K562 (cell line): Measurements from ENCODE around the gene MRPL52. TPM values are rescaled to one million over a fixed set of nuclear protein-coding genes. Genes with fewer than 3 reads are reported as not detected.
A peak's percentile ranks its signal among the peaks of the same experiment; 100 is the strongest.
"Not testable (repeated sequence)": the region's sequence is repeated elsewhere in the genome, so short reads cannot be mapped to it uniquely, and the experiment has no call there.

Experiments used
- ATAC-seq: fragments of 200-7000 bp; cut with Tn5 transposase; 3 replicates; pipeline ENCODE4 v1.9.1; 2020; ENCODE audit warnings: moderate library complexity
- BruUV-seq: library from RNA; stranded (reverse); fragments of 400-500 nt; replicated peaks from 2 replicates; lab custom pipeline; 2021; lab: Mats Ljungman, UMichigan
- CTCF ChIA-PET: fragments of 300-600 bp; formaldehyde crosslinking; extraction: SDS; loops from one replicate; lab custom pipeline; 2021; ENCODE audit warnings: low intra/inter-chr PET ratio; lab: Yijun Ruan, JAX
- POLR2A ChIA-PET: fragments of 300-600, 350-650 bp; sonication (Branson Sonifier 250); formaldehyde crosslinking; extraction: SDS; loops from one replicate; lab custom pipeline; 2021; ENCODE audit warnings: antibody characterized with exemption, inconsistent platforms; lab: Yijun Ruan, JAX
- DNase-seq, 4 experiments: peaks; one replicate each; pipeline versions ENCODE4 v3.0.0 to v3.0.0-alpha.2; 2011 to 2018; ENCODE audit warnings: low spot score in 3 of 4, mixed read lengths in 3 of 4; ENCODE audit errors: extremely low read depth in 1 of 4
- FAIRE-seq: peaks from 2 replicates; lab custom pipeline; 2011; peaks lifted over from hg19 to GRCh38; lab: Jason Lieb, UNC
- H2AFZ ChIP-seq: 2 replicates; pipeline ENCODE4 v1.6.0; 2011; ENCODE audit warnings: low read depth, low read length, control low read depth, inconsistent platforms
- H3K27ac ChIP-seq: fragments of 200-600 bp; 3 replicates; pipeline ENCODE4 v1.8.0; 2011; ENCODE audit warnings: low read depth, mild to moderate bottlenecking, control low read depth, inconsistent platforms, low read length, moderate library complexity, mixed read lengths; ENCODE audit errors: extremely low read depth
- H3K27me3 ChIP-seq, 2 experiments: fragments of 300-600 bp in 1 of 2; 2 replicates in 1 of 2; 3 replicates in 1 of 2; pipeline versions ENCODE4 v1.6.0 to v1.8.0; 2011; ENCODE audit warnings: inconsistent platforms in 2 of 2, low read length in 2 of 2, mild to moderate bottlenecking in 1 of 2, mixed read lengths in 1 of 2, moderate library complexity in 1 of 2; ENCODE audit not compliant: control insufficient read depth in 2 of 2, insufficient read depth in 2 of 2
- H3K36me3 ChIP-seq: fragments of 300-600 bp; 3 replicates; pipeline ENCODE4 v1.8.0; 2011; ENCODE audit warnings: mild to moderate bottlenecking, low read length, inconsistent platforms; ENCODE audit not compliant: control insufficient read depth, insufficient read depth
- H3K4me1 ChIP-seq, 2 experiments: fragments of 200-600 bp in 1 of 2; replicated peaks in 1 of 2; 2 replicates in 1 of 2; 3 replicates in 1 of 2; pipeline versions ENCODE4 v1.5.1 to v1.8.0; 2011; ENCODE audit warnings: inconsistent platforms in 2 of 2, low read length in 2 of 2, mild to moderate bottlenecking in 1 of 2, mixed read lengths in 1 of 2, moderate library complexity in 1 of 2; ENCODE audit not compliant: control insufficient read depth in 2 of 2, insufficient read depth in 2 of 2
- H3K4me2 ChIP-seq: 2 replicates; pipeline ENCODE4 v1.6.1; 2011; ENCODE audit warnings: low read length, control low read depth, inconsistent platforms, mixed read lengths; ENCODE audit not compliant: insufficient read depth
- H3K4me3 ChIP-seq: fragments of 200-600 bp; sonication (generic), shearing (Covaris generic); 2 replicates; pipeline ENCODE4 v1.5.1; 2016; ENCODE audit warnings: control low read depth, inconsistent platforms
- H3K79me2 ChIP-seq: fragments of 200-600 bp; 3 replicates; pipeline ENCODE4 v1.8.0; 2011; ENCODE audit warnings: low read length, inconsistent platforms; ENCODE audit not compliant: control insufficient read depth, insufficient read depth
- H3K9ac ChIP-seq, 2 experiments: 2 replicates each; pipeline versions ENCODE4 v1.6.0 to v1.6.1; 2011; ENCODE audit warnings: low read depth in 2 of 2, low read length in 2 of 2, control low read depth in 1 of 2, inconsistent platforms in 1 of 2, mild to moderate bottlenecking in 1 of 2, mixed read lengths in 1 of 2; ENCODE audit not compliant: insufficient read depth in 1 of 2
- H3K9me1 ChIP-seq: one replicate; pipeline ENCODE4 v1.6.0; 2011; ENCODE audit warnings: inconsistent platforms, mild to moderate bottlenecking, low read length, moderate library complexity; ENCODE audit not compliant: control insufficient read depth, insufficient read depth
- H3K9me3 ChIP-seq: replicated peaks from 2 replicates; pipeline ENCODE4 v1.5.1; 2011; ENCODE audit warnings: low read depth, low read length, inconsistent platforms; ENCODE audit not compliant: control insufficient read depth, insufficient read depth
- H4K20me1 ChIP-seq: replicated peaks from 2 replicates; pipeline ENCODE4 v1.6.1; 2011; ENCODE audit warnings: low read length, inconsistent platforms, mixed read lengths; ENCODE audit not compliant: control insufficient read depth, insufficient read depth
- BRF1 ChIP-seq: IDR thresholded peaks from 3 replicates; pipeline ENCODE4 v1.6.1; 2011; ENCODE audit warnings: borderline replicate concordance, mild to moderate bottlenecking; ENCODE audit not compliant: insufficient read length; ENCODE audit errors: extremely low read depth
- HMGXB4 ChIP-seq: sonication (generic); formaldehyde crosslinking; IDR thresholded peaks from 2 replicates; pipeline ENCODE4 v1.8.1; 2023; ENCODE audit warnings: mild to moderate bottlenecking, missing genetic modification reagents
- JUND ChIP-seq, 2 experiments: IDR thresholded peaks; 2 replicates in 1 of 2; 3 replicates in 1 of 2; pipeline ENCODE4 v1.6.1; 2011; ENCODE audit warnings: borderline replicate concordance in 2 of 2, low read depth in 2 of 2, low read length in 2 of 2, improper control_type of control experiment in 1 of 2, missing biosample characterization in 1 of 2, missing genetic modification characterization in 1 of 2, missing genetic modification reagents in 1 of 2
- MAX ChIP-seq: sonication (generic); formaldehyde crosslinking; IDR thresholded peaks from 2 replicates; pipeline ENCODE4 v1.9.0; 2022; ENCODE audit warnings: mild to moderate bottlenecking, missing genetic modification reagents
- MXD1 ChIP-seq: fragments of 250-450 bp; sonication (Bioruptor Pico); IDR thresholded peaks from 2 replicates; pipeline ENCODE4 v1.8.0; 2021; ENCODE audit warnings: borderline replicate concordance, mild to moderate bottlenecking, moderate library complexity; ENCODE audit not compliant: poor library complexity, severe bottlenecking
- SMARCA4 ChIP-seq: fragments of 450-650 bp; IDR thresholded peaks from 2 replicates; pipeline ENCODE4 v1.6.1; 2016
- TOE1 ChIP-seq, 2 experiments: fragments of 450-650 bp in 1 of 2; sonication (generic) in 1 of 2; formaldehyde crosslinking in 1 of 2; IDR thresholded peaks; 2 replicates each; pipeline versions ENCODE4 v1.7.1 to v1.8.0; 2016 to 2022; ENCODE audit warnings: borderline replicate concordance in 2 of 2, mild to moderate bottlenecking in 2 of 2, antibody characterized with exemption in 1 of 2, inconsistent platforms in 1 of 2, low read depth in 1 of 2, missing genetic modification reagents in 1 of 2, moderate library complexity in 1 of 2
- WGBS: fragments of 100-300 bp; shearing (Covaris generic); methylation state at CpG from one replicate; pipeline ENCODE4 v1.1.6; 2016; ENCODE audit warnings: low coverage, mixed read lengths; ENCODE audit not compliant: insufficient coverage; ENCODE audit errors: missing lambda C conversion rate; 5-methylcytosine and 5-hydroxymethylcytosine counted together
- in situ Hi-C: fragments of 300-500 bp; cut with MboI; formaldehyde crosslinking; loops from 4 replicates; pipeline ENCODE4 v1.15.0; 2018; ENCODE audit warnings: inconsistent platforms, mixed read lengths
- intact Hi-C: fragments of 100-400 bp; cut with micrococcal nuclease; formaldehyde crosslinking; loops from 2 replicates; pipeline ENCODE4 v1.14.2; 2022
- polyA plus RNA-seq, 8 experiments: library from polyadenylated mRNA; depleted of rRNA in 4 of 8; stranded (reverse) in 5 of 8; unstranded in 3 of 8; fragments of >200 nt; fragmentation: Nextera tagmentation in 2 of 8; fragmentation: Illumina TruSeq in 1 of 8; extraction: Ambion mirVana in 2 of 8; extraction: Trizol in 1 of 8; gene quantifications; 2 replicates each; pipeline versions ENCODE4 v1.2.1 to v1.2.3, GENCODE V29; 2011 to 2014; ENCODE audit warnings: inconsistent platforms in 1 of 8, missing spikeins in 1 of 8
- total RNA-seq, 7 experiments: library from RNA; depleted of rRNA in 6 of 7; stranded (reverse); fragments of >200 nt in 6 of 7; fragmentation: Illumina TruSeq in 2 of 7; extraction: Trizol in 2 of 7; gene quantifications; 2 replicates each; pipeline versions ENCODE4 v1.2.1 to v1.2.3, GENCODE V29; 2011 to 2021; ENCODE audit warnings: low replicate concordance in 1 of 7
- TF ChIP-seq, protein P1 (sequence below): fragments of 450-650 bp; IDR thresholded peaks from 2 replicates; pipeline ENCODE4 v1.6.1; 2016; ENCODE audit warnings: low read depth, mild to moderate bottlenecking, moderate library complexity

The MRPL52 gene
- total and polyA plus RNA-seq, 9 of the 15 experiments (the other 6 are each of a cell fraction or from before 2014, with no cell fraction given), result 56.5 to 213 (median 168) TPM

DNA sequence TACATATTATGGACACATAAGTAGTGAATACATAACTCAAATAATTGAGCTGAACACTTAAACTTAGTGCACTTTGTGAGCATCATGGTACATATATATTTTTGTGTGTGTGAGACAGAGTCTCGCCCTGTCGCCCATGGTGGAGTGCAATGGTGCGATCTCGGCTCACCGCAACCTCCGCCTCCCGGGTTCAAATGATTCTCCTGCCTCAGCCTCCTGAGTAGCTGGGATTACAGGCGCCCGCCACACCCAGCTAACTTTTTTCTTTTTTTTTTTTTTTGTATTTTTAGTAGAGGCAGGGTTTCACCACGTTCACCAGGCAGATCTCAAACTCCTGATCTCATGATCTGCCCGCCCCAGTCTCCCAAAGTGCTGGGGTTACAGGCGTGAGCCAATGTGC is 22.5 kb downstream of the MRPL52 start:
- H3K4me2 ChIP-seq, H2AFZ ChIP-seq, DNase-seq, H3K4me3 ChIP-seq, H3K27ac ChIP-seq, H3K27me3 ChIP-seq, BruUV-seq, in situ Hi-C loops, H3K36me3 ChIP-seq, FAIRE-seq, H3K9ac ChIP-seq, H3K79me2 ChIP-seq, H4K20me1 ChIP-seq, H3K9me1 ChIP-seq, ATAC-seq, H3K9me3 ChIP-seq: not testable (repeated sequence)
- WGBS, result 79% methylated on average over 12 of the region's 12 CpGs
- ChIA-PET POLR2A (interaction anchor here (0.6 to 1.8 kb wide), 3 partner anchors 28 to 155 kb away, joined by 3 to 5 read pairs (median 4); no protein-coding TSS in a partner anchor), CTCF (interaction anchor here (1.4 to 4.3 kb wide), 7 partner anchors 28 to 295 kb away, joined by 4 to 68 read pairs (median 19); no protein-coding TSS in a partner anchor)
- H3K4me1 ChIP-seq, result peaks cover 5 to 26% of the 10 kb centered on the region in 2 experiments; a peak in 3 of 5 replicates
- intact Hi-C loops, result loop anchor here (2.0 kb wide), 3 partner anchors 193 to 413 kb away; no protein-coding TSS in a partner anchor

DNA sequence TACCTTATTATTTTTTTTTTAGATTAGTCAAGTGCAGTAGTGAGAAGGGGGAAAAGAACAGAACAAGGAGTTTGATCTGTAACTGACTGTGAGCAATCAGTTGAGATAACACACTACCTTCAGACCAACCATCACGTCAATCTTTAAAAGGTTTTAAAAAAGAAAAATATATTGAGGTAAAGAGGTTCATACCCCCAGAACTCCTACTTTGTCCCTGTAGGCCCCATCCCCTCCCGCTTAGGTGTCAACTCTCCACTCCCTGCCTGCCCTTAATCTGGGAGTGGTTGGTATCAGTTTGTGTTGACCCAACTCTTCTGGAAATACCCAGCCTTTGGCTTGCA is 22.9 kb downstream of the MRPL52 start:
- in situ Hi-C loops, result no loop called here
- no peaks in the 10 kb centered on the region for H3K36me3 ChIP-seq
- CTCF ChIA-PET, result interaction anchor here (0.8 to 4.3 kb wide), 11 partner anchors 29 to 475 kb away, joined by 3 to 68 read pairs (median 10); no protein-coding TSS in a partner anchor
- H3K27ac ChIP-seq, result no peak overlapping the region
- H3K79me2 ChIP-seq, result no peaks in the 10 kb centered on the region
- no peaks in the 10 kb centered on the region for H3K27me3 ChIP-seq
- DNase-seq, result no peak
- no peak overlapping the region for H3K4me3 ChIP-seq
- H3K9me1 ChIP-seq, result no peaks in the 10 kb centered on the region
- POLR2A ChIA-PET, result interaction anchor here (0.6 to 1.8 kb wide), 6 partner anchors 23 to 412 kb away, joined by 3 to 5 read pairs (median 4); partner anchors contain the start of gene MRPL52
- peak overlapping the region in 1 of 2 experiments; percentile 90; a peak in 1 of 4 replicates for H3K9ac ChIP-seq
- intact Hi-C loops, result loop anchor here (2.0 kb wide), 3 partner anchors 194 to 412 kb away; no protein-coding TSS in a partner anchor
- no peak for ATAC-seq
- BruUV-seq, result no TSS peak
- H3K4me1 ChIP-seq, result peaks cover 5 to 26% of the 10 kb centered on the region in 2 experiments; a peak in 3 of 5 replicates
- no peaks in the 10 kb centered on the region; the same call in 1 of the 2 replicates for H3K9me3 ChIP-seq
- WGBS, result 63% methylated on average over 2 of the region's 2 CpGs
- H2AFZ ChIP-seq, result peak overlapping the region; percentile 100
- no peak for FAIRE-seq
- H3K4me2 ChIP-seq, result peak overlapping the region; percentile 100; the same call in 1 of the 2 replicates
- H4K20me1 ChIP-seq, result no peaks in the 10 kb centered on the region
- TF ChIP-seq TOE1 (IDR thresholded peaks at IDR 0.05; ENCODE audit: borderline replicate concordance), result no peak
- no peak for TF ChIP-seq TOE1 (CRISPR knock-in tag; IDR thresholded peaks at IDR 0.05; ENCODE audit: borderline replicate concordance, low read depth)
- TF ChIP-seq HMGXB4, result no peak
- no peak for TF ChIP-seq MAX (CRISPR knock-in tag)
- TF ChIP-seq JUND (IDR thresholded peaks at IDR 0.05; ENCODE audit: borderline replicate concordance, low read depth, low read length), result no peak
- no peak for TF ChIP-seq JUND (tag; IDR thresholded peaks at IDR 0.05; ENCODE audit: borderline replicate concordance, low read depth, low read length)
- TF ChIP-seq, protein P1, sequence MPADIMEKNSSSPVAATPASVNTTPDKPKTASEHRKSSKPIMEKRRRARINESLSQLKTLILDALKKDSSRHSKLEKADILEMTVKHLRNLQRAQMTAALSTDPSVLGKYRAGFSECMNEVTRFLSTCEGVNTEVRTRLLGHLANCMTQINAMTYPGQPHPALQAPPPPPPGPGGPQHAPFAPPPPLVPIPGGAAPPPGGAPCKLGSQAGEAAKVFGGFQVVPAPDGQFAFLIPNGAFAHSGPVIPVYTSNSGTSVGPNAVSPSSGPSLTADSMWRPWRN, result no peak
- no peak for TF ChIP-seq BRF1
- TF ChIP-seq MXD1 (CRISPR knock-in tag), result no peak
- no peak for TF ChIP-seq SMARCA4
